HG03354 (cell line): ENCODE results near the gene ATP6V0D1.

Source experiments
- ATAC-seq: cut with Tn5 transposase; IDR thresholded peaks from one replicate; pipeline ENCODE4 v1.9.1; 2021; ENCODE audit warnings: mild to moderate bottlenecking; ENCODE audit not compliant: unreplicated experiment, poor library complexity, severe bottlenecking

ATP6V0D1 gene

DNA sequence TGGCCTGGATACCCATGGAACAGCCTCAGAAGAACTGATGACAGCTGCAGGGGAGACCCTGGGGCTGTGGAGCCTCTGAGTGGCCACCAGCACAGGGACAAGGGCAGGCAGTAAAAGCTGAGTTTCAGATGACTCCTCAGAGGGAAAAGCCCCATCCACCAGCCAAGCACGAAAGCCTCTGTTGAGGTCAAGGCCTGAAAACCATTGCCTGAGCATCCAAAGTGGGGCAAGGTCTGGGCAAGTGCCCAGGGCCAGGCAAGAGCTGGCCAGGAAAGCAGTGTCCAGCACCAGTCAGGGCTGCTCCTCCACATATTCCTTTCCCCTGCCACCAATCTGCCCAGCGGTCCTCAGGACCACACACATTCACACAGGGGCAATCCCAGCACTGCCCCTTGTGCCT, 16.4 kb downstream of the ATP6V0D1 start:
- ATAC-seq = no peak

DNA sequence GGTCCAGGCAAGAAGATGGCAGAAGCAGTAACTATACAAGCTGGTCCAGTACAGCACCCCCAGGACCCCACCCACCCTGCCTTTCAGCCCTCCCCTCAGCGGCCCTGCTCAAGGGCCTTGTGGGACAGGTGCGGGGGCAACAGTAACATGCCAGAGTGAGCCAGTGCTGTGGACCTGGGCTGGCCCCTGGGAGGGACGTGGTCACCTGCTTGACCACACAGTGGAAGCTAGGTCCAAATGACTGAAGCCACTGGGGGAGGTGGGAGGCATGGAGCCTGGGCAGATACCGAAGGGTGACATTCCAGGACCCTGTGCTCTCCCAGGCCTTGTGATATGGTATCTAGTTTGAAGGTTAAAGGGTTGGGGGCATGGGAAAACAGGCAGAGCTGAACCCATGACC, 17.3 kb downstream of the ATP6V0D1 start:
- no peak for ATAC-seq

DNA sequence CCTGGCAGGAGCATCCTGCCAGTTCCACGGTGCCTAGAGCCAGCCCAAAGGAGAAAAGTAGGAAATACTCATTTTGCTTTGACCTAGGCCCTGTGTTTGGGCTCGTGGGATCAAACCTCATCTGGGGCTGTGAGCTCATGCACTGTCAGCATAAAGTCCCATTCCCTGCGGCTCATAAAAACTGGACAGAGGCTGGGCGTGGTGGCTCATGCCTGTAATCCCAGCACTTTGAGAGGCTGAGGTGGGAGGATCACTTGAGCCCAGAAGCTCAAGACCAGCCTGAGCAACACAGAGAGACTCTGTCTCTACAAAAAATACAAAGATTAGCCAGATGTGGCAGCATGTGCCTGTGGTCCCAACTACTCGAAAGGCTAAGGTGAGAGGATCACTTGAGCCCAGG, 17.9 kb downstream of the ATP6V0D1 start:
- no peak for ATAC-seq

GRCh38 chr16:67462279-67462655, 18.7 kb downstream of the ATP6V0D1 start:
- ATAC-seq = no peak

DNA sequence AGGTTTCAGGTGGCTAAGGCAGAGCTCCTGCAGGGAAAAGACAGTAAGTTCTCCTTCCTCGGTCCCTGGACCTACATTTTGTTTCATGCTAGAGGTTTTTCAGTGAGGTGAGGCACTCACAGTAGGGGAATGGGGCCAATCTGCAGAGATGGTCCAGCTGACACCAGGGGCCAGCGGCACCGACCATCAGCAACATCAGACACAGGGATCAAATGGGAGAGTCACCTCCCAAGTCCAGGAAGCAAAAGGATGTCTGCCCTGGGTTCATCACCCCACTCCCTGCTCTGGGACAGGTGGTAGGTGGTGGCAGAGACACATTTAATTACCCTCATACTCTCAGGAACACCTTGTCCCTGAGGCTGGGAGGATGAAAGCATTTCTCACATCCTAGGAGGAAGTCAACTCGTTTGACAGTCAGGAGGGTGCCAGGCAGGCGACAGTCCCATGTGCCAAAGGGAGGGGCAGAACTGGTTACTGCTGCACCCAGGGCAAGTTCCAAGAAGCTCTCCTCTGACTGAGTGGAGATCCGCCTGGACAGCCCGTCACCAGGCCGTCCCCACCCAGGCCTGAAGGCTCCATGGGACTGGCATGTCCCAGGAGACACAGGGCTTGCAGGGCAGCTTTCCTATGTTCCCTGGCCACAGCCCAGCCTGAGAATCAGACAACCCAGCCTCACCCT, 19.2 kb downstream of the ATP6V0D1 start:
- ATAC-seq = no peak

DNA sequence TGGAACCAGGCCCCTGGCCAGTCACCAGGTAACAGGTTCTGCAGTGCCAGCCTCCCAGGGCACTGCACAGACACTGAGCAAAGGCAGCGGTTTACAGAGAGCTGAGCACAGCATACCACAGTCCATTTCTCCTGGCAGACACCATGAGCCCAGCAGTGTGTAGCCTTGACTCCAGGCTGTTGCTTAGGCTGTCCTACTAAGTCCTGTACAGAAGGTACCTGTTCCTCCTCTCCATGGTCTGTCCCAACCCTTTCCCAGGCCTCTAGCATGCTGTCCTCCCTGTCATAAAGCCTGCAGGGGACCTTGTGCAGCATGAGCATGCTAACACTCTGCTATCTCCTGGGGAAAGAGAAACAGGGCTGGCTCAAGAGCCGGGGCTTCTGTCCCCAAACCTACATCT, 20.0 kb downstream of the ATP6V0D1 start:
- no peak for ATAC-seq

GRCh38 chr16:67460168-67460567, 20.8 kb downstream of the ATP6V0D1 start:
- ATAC-seq = no peak

DNA sequence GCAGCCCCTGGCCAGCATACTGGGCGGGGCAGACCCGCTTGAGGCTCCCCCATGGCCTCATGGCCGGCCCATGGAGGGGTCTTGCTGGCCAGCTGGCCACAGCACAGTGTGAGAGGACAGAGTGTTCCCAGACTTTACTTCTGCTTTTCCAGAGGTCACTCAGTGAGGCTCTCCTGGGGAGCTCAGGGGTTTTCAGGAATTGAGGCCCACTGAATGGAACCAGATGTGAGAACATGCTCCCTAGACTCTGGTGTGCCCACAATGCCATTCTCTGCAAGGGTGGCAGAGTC, 21.2 kb downstream of the ATP6V0D1 start:
- ATAC-seq = no peak

GRCh38 chr16:67459066-67459860, 21.7 kb downstream of the ATP6V0D1 start:
- no peak for ATAC-seq

- no peak for ATAC-seq
Observed at GRCh38 chr16:67458121-67458641, 22.8 kb downstream of the ATP6V0D1 start.

DNA sequence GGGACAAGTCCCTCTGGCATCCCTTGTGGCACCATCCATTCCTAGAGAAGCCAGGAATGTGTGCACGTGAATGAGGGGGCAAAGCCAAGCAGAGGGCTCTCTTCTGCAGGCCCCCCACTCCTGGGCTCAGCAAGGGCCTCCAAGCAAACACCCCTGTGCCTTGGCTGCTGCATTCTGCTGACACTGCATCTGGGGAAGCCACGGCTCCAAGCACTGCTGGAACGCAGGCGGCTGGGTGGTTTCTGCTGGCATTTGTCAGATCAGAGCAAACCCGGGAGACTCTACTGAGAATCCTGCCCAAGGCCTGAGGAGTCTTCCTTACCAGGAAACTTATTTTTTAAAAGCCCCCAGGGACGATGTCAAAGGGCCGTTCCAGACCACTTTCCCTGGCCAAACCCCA, 23.3 kb downstream of the ATP6V0D1 start:
- no peak for ATAC-seq

DNA sequence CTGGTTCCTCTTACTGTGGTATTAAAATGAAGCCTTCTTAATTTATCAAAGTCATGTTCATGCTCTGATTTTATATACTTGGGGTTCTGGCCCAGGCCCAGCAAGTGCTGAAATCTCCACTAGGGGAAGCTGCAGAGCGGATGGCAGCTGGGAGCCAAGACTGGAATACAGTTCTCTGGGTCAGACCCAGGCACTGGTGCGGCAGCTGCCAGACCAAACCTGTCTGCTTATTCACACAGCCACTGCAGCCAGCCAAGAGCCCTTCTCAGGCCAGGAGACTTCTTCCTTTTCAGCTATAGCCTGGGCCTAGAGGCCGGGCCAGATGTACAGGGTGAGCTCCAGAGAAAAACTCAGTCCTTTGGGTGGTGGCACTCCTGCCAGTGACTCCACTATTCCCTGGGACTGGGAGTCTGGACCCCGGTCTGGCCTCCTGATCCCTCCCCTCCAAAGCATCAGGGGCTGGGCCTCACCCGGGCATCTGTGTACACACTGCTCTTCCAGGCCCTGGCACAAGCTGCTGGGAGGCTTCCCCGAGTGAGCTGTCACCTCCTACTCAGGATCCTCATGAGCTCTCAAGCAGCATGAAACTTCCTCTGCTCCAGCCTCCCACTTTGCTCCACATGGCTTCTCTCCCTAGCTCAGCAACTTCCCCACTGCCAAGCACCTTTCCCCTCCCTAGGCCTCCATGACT, 24.4 kb downstream of the ATP6V0D1 start:
- no peak for ATAC-seq

DNA sequence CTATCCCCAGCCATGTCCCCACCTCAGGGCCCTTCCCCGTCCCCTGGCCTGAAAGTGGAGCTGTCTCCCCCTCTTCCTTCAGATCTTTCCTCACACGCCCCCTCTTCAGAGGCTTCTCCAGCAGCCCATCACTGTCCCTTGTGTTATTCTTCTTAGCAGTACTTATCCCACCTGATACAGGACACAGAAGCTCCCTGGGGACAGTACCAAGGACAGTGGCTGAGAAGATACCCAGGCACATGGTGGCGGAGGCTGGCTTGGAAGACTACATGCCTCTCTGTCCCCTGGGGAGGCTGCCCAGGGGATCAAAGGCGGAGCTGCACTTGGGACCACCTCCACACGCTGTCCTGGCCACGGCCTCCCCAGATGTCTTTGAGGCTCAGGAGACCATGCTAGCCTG, 26.1 kb downstream of the ATP6V0D1 start:
- ATAC-seq = no peak

- ATAC-seq = no peak
Observed at GRCh38 chr16:67454104-67454503, 26.9 kb downstream of the ATP6V0D1 start.

GRCh38 chr16:67451704-67452435, 29.1 kb downstream of the ATP6V0D1 start:
- no peak for ATAC-seq

DNA sequence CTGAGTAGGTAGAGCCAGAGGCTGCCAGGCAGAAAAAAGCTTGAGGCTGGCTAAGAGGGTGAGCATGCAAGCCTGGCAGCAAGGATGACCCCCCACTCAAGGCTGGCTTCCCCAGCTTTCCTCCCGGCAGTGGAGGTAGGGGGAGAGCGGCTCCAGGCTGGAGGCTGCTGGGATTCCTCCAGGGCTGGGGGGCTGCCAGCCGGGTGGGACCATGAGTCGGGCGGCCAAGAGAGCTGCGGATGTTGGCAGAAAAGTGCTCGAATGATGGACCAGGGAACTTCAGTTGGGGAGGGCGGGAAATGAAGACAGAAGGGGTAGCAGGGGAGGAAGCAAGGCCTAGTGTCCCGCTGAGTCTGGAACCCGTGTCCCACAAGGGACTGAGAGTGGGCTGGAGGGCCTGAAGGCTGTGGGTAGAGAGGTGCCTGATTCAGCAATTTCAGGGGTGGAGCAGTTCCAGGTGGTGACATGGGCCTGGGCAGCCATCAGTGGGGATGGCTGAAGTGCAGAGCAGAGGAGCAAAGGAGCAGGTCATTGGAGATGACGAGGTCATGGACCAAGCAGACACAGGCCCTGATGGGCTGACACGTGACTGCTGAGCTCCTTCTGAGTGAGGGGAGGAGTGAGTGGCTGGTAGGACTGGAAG, 29.8 kb downstream of the ATP6V0D1 start:
- no peak for ATAC-seq

GRCh38 chr16:67449739-67450138, 31.2 kb downstream of the ATP6V0D1 start:
- ATAC-seq = no peak

- ATAC-seq = no peak
Observed at GRCh38 chr16:67449336-67449735, 31.6 kb downstream of the ATP6V0D1 start.

- ATAC-seq = no peak
Observed at GRCh38 chr16:67448580-67448979, 32.4 kb downstream of the ATP6V0D1 start.
